ENCODE measurements around the gene MED14.
"Not testable (repeated sequence)": the region's sequence is repeated elsewhere in the genome, so short reads cannot be mapped to it uniquely, and the experiment has no call there.

Gene MED14

DNA sequence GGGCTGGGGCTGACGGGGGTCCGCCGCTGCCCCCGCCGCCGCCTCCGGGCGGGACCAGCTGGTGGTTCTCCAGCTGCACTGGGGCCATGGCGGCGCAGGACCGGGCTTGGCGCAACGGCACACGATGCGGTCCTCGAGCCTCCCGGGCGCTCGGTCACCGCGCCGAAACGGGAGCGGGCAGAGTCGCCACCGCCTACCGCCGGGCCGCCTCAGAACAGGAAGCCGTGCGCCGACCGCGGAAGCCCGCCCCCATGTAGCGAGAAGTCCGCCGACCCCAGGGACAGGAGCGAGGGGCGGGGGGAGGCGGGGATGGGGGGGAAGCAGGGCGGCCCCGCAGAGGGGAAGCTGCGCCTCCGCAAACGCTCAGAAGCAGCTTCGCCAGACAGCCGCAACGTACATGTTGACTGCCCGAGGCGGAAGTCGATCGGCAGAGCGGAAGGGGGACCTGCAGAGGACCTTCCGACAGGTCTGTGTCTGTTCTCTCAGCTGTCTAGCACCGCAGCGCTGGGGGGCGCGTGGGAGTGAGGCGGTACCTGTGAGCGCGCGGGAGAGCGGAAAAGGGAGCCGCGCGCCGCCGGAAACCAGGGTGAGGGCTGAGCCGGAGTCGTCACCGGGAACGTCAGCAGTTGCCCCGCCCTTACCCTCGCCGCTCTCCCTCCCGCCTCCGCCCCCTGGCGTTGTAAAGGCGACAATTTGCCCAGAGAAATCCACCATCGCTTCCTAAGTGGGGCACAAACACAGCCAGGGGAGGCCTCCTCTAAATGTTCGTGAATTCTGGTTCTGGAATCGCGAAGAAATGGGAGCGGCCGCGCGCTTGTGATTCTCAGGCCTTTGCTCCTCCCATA is at the start of gene MED14:
Gene MED14, minus strand, starts transcription at position 218 of the 845 bp plus-strand sequence. Its CDS starts 130 bp downstream, at position 88.
- peak; percentile 14 for DNase-seq (ENCODE audit: low read depth, low spot score)
- H3K9ac ChIP-seq (ENCODE audit: insufficient read length): peak within 1 kb of the TSS; percentile 93
- H3K36me3 ChIP-seq (ENCODE audit: insufficient read depth, low read length): no peaks in the 10 kb centered on the region
- peak within 1 kb of the TSS; percentile 78 for H3K4me3 ChIP-seq
- TF ChIP-seq POLR2AphosphoS5 (IDR thresholded peaks at IDR 0.05; ENCODE audit: borderline replicate concordance, low read depth, low read length) (peak; percentile 78), FOXP2 (optimal IDR thresholded peaks at IDR 0.05; ENCODE audit: control extremely low read depth, extremely low read length, insufficient read depth) (no peak)
- no peaks in the 10 kb centered on the region for H3K9me3 ChIP-seq (ENCODE audit: low read depth, low read length)
- peak within 1 kb of the TSS; percentile 95 for H3K27ac ChIP-seq

- H3K4me3 ChIP-seq: no peak overlapping the region
- DNase-seq (ENCODE audit: low read depth, low spot score): no peak
- no peak for TF ChIP-seq POLR2AphosphoS5 (IDR thresholded peaks at IDR 0.05; ENCODE audit: borderline replicate concordance, low read depth, low read length)
- no peak for TF ChIP-seq FOXP2 (optimal IDR thresholded peaks at IDR 0.05; ENCODE audit: control extremely low read depth, extremely low read length, insufficient read depth)
- no peak for TF ChIP-seq EZH2 (IDR thresholded peaks at IDR 0.05)
- no peak overlapping the region for H3K27ac ChIP-seq
- no peaks in the 10 kb centered on the region for H3K9me3 ChIP-seq (ENCODE audit: low read depth, low read length)
- no peaks in the 10 kb centered on the region for H3K36me3 ChIP-seq (ENCODE audit: insufficient read depth, low read length)
- no peak overlapping the region for H3K9ac ChIP-seq (ENCODE audit: insufficient read length)
Measured at GRCh38 chrX:40784516-40785151, 49.3 kb upstream of the MED14 start.

- H3K4me3 ChIP-seq; DNase-seq (ENCODE audit: low read depth, low spot score); H3K9ac ChIP-seq (ENCODE audit: insufficient read length); H3K27ac ChIP-seq; H3K9me3 ChIP-seq (ENCODE audit: low read depth, low read length); H3K36me3 ChIP-seq (ENCODE audit: insufficient read depth, low read length): not testable (repeated sequence)
Measured at GRCh38 chrX:40782644-40783259, 47.4 kb upstream of the MED14 start.

GRCh38 chrX:40780951-40781350 is 45.6 kb upstream of the MED14 start:
- no peak for DNase-seq (ENCODE audit: low read depth, low spot score)
- Histone ChIP-seq H3K27ac (no peak overlapping the region), H3K9me3 (ENCODE audit: low read depth, low read length) (no peaks in the 10 kb centered on the region), H3K4me3 (no peak overlapping the region), H3K9ac (ENCODE audit: insufficient read length) (no peak overlapping the region), H3K36me3 (ENCODE audit: insufficient read depth, low read length) (no peaks in the 10 kb centered on the region)
- no peak for TF ChIP-seq EZH2 (IDR thresholded peaks at IDR 0.05)
- TF ChIP-seq FOXP2 (optimal IDR thresholded peaks at IDR 0.05; ENCODE audit: control extremely low read depth, extremely low read length, insufficient read depth): no peak
- TF ChIP-seq POLR2AphosphoS5 (IDR thresholded peaks at IDR 0.05; ENCODE audit: borderline replicate concordance, low read depth, low read length): no peak

- no peak overlapping the region for H3K27ac ChIP-seq
- DNase-seq (ENCODE audit: low read depth, low spot score): no peak
- H3K9me3 ChIP-seq (ENCODE audit: low read depth, low read length): no peaks in the 10 kb centered on the region
- H3K4me3 ChIP-seq: no peak overlapping the region
- no peaks in the 10 kb centered on the region for H3K36me3 ChIP-seq (ENCODE audit: insufficient read depth, low read length)
- no peak for TF ChIP-seq FOXP2 (optimal IDR thresholded peaks at IDR 0.05; ENCODE audit: control extremely low read depth, extremely low read length, insufficient read depth)
- TF ChIP-seq EZH2 (IDR thresholded peaks at IDR 0.05): no peak
- no peak for TF ChIP-seq POLR2AphosphoS5 (IDR thresholded peaks at IDR 0.05; ENCODE audit: borderline replicate concordance, low read depth, low read length)
- H3K9ac ChIP-seq (ENCODE audit: insufficient read length): no peak overlapping the region
Measured at GRCh38 chrX:40780082-40780481, 44.7 kb upstream of the MED14 start.

- DNase-seq (ENCODE audit: low read depth, low spot score): no peak
- no peak for TF ChIP-seq POLR2AphosphoS5 (IDR thresholded peaks at IDR 0.05; ENCODE audit: borderline replicate concordance, low read depth, low read length)
- TF ChIP-seq EZH2 (IDR thresholded peaks at IDR 0.05): no peak
- TF ChIP-seq FOXP2 (optimal IDR thresholded peaks at IDR 0.05; ENCODE audit: control extremely low read depth, extremely low read length, insufficient read depth): no peak
- Histone ChIP-seq H3K9me3 (ENCODE audit: low read depth, low read length) (no peaks in the 10 kb centered on the region), H3K27ac (no peak overlapping the region), H3K36me3 (ENCODE audit: insufficient read depth, low read length) (no peaks in the 10 kb centered on the region), H3K9ac (ENCODE audit: insufficient read length) (no peak overlapping the region), H3K4me3 (no peak overlapping the region)
Measured at GRCh38 chrX:40778861-40779575, 43.7 kb upstream of the MED14 start.

DNA sequence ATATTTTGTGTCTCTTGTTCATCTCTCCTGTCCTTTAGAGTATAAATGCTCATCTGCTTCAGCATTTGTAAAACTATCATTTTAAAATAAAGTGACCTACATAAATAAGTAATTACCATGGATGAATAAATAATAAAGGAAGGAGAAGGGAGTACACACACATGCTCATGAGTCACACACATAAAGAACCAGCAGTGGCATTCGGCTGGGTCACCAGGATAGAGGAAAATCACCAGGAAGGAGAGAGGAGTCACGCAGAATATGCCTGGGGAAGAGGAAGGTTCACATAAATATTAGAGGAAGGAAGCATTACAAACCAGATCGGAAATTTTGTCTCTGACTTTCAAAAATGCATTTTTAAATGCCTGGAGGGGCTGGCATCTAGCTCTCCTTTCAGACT is 38.5 kb upstream of the MED14 start:
- no peak for DNase-seq (ENCODE audit: low read depth, low spot score)
- no peak for TF ChIP-seq EZH2 (IDR thresholded peaks at IDR 0.05)
- no peak for TF ChIP-seq FOXP2 (optimal IDR thresholded peaks at IDR 0.05; ENCODE audit: control extremely low read depth, extremely low read length, insufficient read depth)
- no peak for TF ChIP-seq POLR2AphosphoS5 (IDR thresholded peaks at IDR 0.05; ENCODE audit: borderline replicate concordance, low read depth, low read length)
- no peak overlapping the region for H3K27ac ChIP-seq

DNA sequence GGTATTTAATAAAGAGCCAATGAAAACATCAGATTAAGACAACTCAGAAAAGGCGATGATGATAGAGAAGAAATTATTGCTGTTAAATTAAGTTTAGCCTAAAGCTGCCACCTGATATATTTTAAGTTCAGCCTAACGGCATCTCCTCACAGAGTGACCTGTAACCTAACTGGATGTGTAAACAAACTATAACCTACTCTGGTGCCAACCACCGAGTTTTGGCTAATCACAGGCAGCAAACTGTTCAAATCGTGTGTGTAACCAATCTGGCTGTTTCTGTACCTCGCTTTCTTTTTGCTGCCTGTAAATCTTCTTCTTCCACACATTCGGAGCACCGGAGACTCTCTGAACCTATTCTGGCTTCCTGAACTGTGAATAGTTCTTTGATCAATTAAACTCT is 37.8 kb upstream of the MED14 start:
- Histone ChIP-seq H3K9ac (ENCODE audit: insufficient read length) (no peak overlapping the region), H3K36me3 (ENCODE audit: insufficient read depth, low read length) (no peaks in the 10 kb centered on the region), H3K9me3 (ENCODE audit: low read depth, low read length) (no peaks in the 10 kb centered on the region), H3K4me3 (no peak overlapping the region), H3K27ac (no peak overlapping the region)
- DNase-seq (ENCODE audit: low read depth, low spot score): no peak
- TF ChIP-seq EZH2 (IDR thresholded peaks at IDR 0.05) (no peak), POLR2AphosphoS5 (IDR thresholded peaks at IDR 0.05; ENCODE audit: borderline replicate concordance, low read depth, low read length) (no peak), FOXP2 (optimal IDR thresholded peaks at IDR 0.05; ENCODE audit: control extremely low read depth, extremely low read length, insufficient read depth) (no peak)

More for the DNA sequence above, 38.5 kb upstream of the MED14 start:
- Histone ChIP-seq H3K4me3 (no peak overlapping the region), H3K9ac (ENCODE audit: insufficient read length) (no peak overlapping the region), H3K36me3 (ENCODE audit: insufficient read depth, low read length) (no peaks in the 10 kb centered on the region), H3K9me3 (ENCODE audit: low read depth, low read length) (no peaks in the 10 kb centered on the region)

Measured in SK-N-MC (cell line).